NCI-H2081 treated with DMSO at 0.1 percent for 48 hours (cell line): ENCODE results near the gene CRHR1.

Experiments
- DNase-seq: peaks from one replicate; lab custom pipeline; 2025; lab: John Stamatoyannopoulos, UW

The CRHR1 gene

DNA sequence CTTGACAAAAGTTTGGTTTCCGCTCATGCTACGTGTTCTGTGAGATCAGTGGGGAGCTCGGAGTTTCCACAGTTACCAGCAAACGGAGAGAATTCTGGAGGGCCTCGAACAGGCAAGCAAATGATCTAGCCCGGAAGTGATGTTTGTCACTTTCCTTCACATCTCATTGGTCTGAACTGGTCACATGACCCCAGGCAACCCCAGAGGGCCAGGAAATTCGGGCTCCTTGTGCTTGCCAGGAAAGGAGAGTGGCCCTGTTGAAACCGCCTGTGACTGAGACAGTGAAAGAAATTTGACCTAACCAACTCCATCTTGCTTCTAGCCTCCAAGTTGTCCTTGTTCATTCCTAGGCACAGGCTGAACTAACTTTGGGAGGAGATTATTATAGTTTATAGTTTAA lies 83.6 kb downstream of the CRHR1 start:
- no peak for DNase-seq

DNA sequence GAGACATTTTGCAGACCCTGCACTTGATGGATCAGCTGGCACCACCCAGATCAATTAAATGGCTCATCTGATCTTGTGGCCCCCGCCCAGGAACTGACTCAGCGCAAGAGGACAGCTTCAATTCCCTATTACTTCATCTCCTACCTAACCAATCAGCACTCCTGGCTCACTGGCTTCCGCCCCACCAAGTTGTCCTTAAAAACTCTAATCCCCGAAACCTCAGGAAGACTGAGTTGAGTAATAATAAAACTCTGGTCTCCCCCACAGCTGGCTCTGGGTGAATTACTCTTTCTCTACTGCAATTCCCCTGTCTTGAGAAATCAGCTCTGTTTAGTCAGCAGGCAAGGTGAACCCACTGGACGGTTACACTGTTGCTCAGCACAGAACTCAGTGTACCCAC lies 84.2 kb downstream of the CRHR1 start:
- DNase-seq: no peak

DNA sequence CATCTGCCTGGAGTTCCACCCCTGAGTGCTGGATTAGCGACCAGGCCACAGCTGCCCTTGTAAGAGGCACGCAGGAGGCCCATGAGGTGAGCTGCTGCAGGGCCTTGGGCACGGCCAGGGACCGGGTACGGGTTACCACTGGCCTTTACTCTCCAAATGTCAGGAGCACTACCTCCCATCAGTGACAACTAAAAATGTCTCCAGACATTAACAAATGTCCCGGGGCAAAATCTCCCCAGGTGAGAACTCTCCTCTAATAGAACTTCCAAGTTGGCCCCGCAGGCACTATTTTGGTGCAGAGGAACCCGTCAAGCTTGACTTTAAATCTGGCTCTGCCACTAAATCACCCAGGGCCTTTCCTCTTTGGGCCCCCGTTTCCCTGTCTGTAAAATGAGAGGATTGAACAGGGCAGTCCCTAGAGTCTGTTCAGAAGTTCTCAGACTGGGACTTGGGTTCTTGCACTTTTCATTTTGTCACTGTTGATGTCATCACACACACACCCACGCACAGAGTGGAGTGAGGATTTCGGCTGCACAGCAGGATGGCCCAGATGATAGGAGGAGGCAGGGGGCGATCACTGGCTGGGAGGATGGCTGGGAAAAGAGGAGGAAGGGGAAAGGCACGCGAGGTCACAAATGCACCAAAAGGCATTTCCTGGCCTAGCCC lies 85.7 kb downstream of the CRHR1 start:
- no peak for DNase-seq

DNA sequence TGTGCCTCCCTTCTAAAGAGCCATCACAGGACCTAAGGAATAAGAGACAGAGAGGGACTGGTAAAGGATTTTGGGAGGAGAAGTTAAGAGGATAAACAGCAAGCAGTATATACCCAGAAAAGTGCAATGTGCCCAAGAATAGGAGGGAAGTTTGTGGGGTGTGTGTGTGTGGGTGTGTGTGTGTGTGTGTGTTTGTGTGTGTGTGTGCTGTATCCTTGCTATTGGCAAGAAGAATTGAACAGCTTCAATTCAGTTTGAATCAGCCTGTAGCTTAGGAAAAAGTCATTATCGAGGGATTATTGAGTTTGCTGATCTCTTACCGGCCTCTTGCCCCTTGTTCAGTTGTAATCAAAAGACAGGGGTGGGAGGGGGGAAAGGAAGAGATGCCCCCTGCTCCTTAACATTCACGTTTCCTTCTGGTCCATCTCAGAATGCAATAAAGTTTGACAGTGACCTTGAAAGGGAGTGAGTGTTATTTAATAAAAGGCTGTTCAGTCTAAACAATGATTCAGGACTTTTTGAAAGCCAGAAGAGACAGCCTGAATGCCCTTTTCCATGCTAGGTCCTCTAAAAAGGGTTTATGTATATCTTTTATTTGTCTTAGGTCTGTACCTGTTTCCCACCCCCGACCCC lies 86.3 kb downstream of the CRHR1 start:
- no peak for DNase-seq

DNA sequence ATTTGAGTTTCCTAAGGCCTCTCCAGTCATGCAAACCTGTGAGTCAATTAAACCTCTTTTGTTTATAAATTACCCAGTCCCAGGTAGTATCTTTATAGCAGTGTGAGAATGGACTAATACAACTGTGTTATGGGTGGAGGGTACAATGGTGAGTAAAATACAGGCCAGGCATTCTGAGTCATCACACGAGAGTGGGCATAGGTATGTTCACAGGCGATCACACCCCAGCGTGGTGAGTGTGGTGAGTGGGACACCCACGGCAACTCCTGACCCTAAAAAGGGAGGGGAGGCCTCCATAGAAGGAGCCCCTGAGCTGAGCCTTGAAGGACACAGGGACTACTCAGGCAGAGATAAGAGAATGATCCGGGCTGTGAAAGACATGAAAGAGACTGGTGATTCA lies 87.6 kb downstream of the CRHR1 start:
- DNase-seq: no peak

DNA sequence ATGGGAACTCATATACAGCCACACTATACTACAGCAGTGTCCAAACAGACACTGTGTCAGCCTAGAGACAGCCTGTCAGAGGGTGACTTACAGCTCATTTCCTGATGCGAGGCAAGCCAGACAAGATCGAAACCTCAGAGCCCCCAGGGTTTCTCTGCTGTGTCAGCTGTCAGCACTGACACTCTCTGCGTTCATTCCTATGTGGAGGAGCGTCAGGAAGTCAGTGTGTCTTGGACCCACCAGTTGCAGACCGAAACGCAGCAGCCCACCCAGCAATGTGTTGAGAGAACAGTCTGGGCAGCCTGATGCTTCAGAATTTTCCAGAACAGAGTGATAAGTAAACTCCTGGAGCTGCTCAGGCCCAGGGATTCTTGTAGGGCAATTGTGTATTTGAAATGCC lies 89.6 kb downstream of the CRHR1 start:
- no peak for DNase-seq

DNA sequence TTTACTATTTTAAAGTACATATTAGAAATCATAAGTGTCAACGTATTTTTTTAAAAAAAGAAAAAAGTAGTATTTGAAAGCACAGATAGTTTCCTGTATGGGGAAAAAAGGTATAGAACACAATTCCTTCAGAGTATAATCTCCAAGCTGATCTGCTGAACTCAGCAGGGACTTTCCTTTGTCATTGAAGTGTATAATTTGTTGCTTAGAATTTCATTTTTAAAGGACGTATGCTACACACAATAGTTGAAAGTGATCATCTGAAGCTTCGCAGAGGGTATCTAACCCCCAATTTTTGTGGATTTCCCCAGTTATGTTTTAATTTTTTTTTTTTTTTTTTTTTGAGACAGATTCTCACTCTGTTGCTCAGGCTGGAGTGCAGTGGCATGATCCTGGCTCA lies 90.0 kb downstream of the CRHR1 start:
- no peak for DNase-seq

DNA sequence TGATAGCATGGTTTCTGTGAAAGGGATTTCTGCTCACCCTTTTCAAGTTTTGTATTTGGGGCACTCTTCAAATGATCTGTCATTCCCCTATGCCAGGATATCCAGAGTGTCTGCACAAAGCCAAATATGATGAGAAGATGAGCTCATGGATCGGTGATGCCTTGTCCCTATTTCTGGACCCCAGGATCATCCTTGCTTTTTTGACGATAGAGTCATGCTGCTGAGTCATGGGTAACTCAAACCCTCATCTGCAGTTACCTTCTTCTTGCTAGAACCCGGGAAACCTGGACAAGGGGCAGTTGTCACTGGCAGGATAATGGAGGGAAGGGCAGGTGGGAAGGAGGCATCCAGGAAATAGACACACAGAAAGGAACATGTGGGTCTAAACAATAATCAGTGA lies 92.4 kb downstream of the CRHR1 start:
- DNase-seq: no peak

DNA sequence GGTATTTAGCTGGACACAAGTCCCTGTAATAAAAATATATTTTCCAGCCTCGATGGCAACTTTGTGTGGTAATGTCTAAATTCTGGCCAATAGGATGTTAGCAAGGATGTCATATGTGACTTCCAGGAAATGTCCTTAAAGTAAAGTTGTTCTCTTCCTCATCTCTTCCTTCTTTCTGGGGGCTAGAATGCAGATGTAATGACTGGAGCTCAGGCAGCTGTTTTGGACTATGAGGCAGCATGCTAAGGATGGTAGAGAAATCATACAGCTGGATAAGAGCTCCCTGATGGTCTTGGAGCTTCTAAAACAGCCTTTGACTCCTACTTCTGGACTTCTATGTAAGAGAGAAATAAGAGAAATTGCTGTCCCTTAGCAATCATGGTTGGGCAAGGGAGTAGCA lies 93.3 kb downstream of the CRHR1 start:
- DNase-seq: no peak

DNA sequence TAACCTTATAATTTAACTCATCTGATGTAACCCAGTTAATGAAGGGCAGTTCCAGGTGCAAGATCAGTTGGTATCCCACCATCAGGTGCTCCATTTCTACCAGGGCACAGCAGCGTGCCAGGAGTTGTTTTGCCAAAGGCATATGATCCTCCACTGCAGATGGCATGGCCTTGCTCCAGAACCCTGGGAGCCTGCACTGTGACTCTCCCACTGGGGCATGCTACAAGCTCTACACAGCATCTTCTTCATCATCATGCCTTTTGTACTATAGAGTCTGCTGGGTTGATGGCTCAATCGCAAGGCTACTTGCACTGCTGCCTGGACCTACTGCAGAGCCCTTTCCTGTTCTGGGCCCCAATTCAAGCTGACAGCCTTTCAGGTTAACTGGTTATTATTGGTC lies 98.9 kb downstream of the CRHR1 start:
- no peak for DNase-seq
